HL-60 (cell line): ENCODE results near the gene COL19A1.
"Not testable (repeated sequence)": the region's sequence is repeated elsewhere in the genome, so short reads cannot be mapped to it uniquely, and the experiment has no call there.

ENCODE experiments used
- DNase-seq, 2 experiments: peaks; one replicate each; pipeline ENCODE4 v3.0.0-alpha.2; 2010 to 2020; ENCODE audit warnings: low read depth in 1 of 2, low spot score in 1 of 2
- H3K27ac ChIP-seq: fragments of 250-450 bp; sonication (Bioruptor Pico); replicated peaks from 2 replicates; pipeline ENCODE4 v1.5.1; 2020; ENCODE audit warnings: mild to moderate bottlenecking, moderate library complexity
- H3K27me3 ChIP-seq: fragments of 250-450 bp; sonication (Bioruptor Pico); 2 replicates; pipeline ENCODE4 v1.5.1; 2021; ENCODE audit warnings: mild to moderate bottlenecking, moderate library complexity; ENCODE audit not compliant: insufficient read depth, poor library complexity, severe bottlenecking
- H3K4me3 ChIP-seq: replicated peaks from 2 replicates; pipeline ENCODE4 v1.5.1; 2011; ENCODE audit warnings: mild to moderate bottlenecking, control low read depth, low read length; ENCODE audit not compliant: insufficient read depth
- CTCF ChIP-seq: IDR thresholded peaks from one replicate; pipeline ENCODE4 v1.5.1; 2011; ENCODE audit warnings: low read length, control low read depth, inconsistent platforms; ENCODE audit not compliant: insufficient read depth
- GABPA ChIP-seq: IDR thresholded peaks from 2 replicates; pipeline ENCODE4 v1.6.1; 2012; ENCODE audit warnings: low read depth
- POLR2AphosphoS5 ChIP-seq: IDR thresholded peaks from 2 replicates; pipeline ENCODE4 v1.6.1; 2012; ENCODE audit warnings: low read depth
- REST ChIP-seq: IDR thresholded peaks from 2 replicates; pipeline ENCODE4 v1.6.1; 2012; ENCODE audit warnings: low read depth; ENCODE audit not compliant: insufficient replicate concordance
- SPI1 ChIP-seq: IDR thresholded peaks from 2 replicates; pipeline ENCODE4 v1.6.1; 2012; ENCODE audit warnings: low read depth, mild to moderate bottlenecking, borderline replicate concordance

COL19A1 gene

GRCh38 chr6:69888482-69889233 lies 22.3 kb downstream of the COL19A1 start:
- Histone ChIP-seq H3K27ac (no peak overlapping the region), H3K4me3 (no peak overlapping the region), H3K27me3 (no peaks in the 10 kb centered on the region)
- no peak for TF ChIP-seq SPI1
- TF ChIP-seq REST, result no peak
- no peak for TF ChIP-seq CTCF
- no peak for TF ChIP-seq GABPA
- no peak for TF ChIP-seq POLR2AphosphoS5
- DNase-seq, result no peak

GRCh38 chr6:69889234-69889974 lies 23.0 kb downstream of the COL19A1 start:
- not testable (repeated sequence) for DNase-seq, H3K27ac ChIP-seq, H3K4me3 ChIP-seq, H3K27me3 ChIP-seq

- not testable (repeated sequence) for H3K27ac ChIP-seq, H3K27me3 ChIP-seq, H3K4me3 ChIP-seq, DNase-seq
These were observed 26.2 kb downstream of the COL19A1 start for GRCh38 chr6:69892561-69892960.

GRCh38 chr6:69893266-69893665 lies 26.9 kb downstream of the COL19A1 start:
- not testable (repeated sequence) for H3K27ac ChIP-seq, DNase-seq, H3K27me3 ChIP-seq, H3K4me3 ChIP-seq

- peak in 1 of 2 experiments; percentile 71 for DNase-seq
- H3K27me3 ChIP-seq, result no peaks in the 10 kb centered on the region
- no peak overlapping the region for H3K4me3 ChIP-seq
- H3K27ac ChIP-seq, result peak overlapping the region; percentile 51
- TF ChIP-seq POLR2AphosphoS5 (peak; percentile 58; the same call in 1 of the 2 replicates), REST (no peak), GABPA (no peak)
These were observed 28.4 kb downstream of the COL19A1 start for GRCh38 chr6:69894578-69895347.
